CD4-positive, alpha-beta T cell treated with Interferon alpha-2 for 1 hour (primary cell): Measurements from ENCODE around the gene CDH22.

Experiments
- DNase-seq, 2 donors: peaks; one replicate each; pipeline ENCODE4 v3.0.0-alpha.2; 2020 to 2022

Gene CDH22

GRCh38 chr20:46308258-46309157 lies at the start of gene CDH22:
CDH22 (minus strand) TSS chr20:46308498; CDS start chr20:46251294, 57,204 bp downstream.
- peak; percentile 38 to 48 for DNase-seq

GRCh38 chr20:46357030-46357514 lies 48.8 kb upstream of the CDH22 start:
- no peak for DNase-seq

GRCh38 chr20:46356195-46357029 lies 48.1 kb upstream of the CDH22 start:
- DNase-seq: no peak

GRCh38 chr20:46355778-46356177 lies 47.5 kb upstream of the CDH22 start:
- no peak for DNase-seq

GRCh38 chr20:46354920-46355654 lies 46.8 kb upstream of the CDH22 start:
- DNase-seq: no peak

- no peak for DNase-seq
These were observed 45.9 kb upstream of the CDH22 start for GRCh38 chr20:46354207-46354555.

- DNase-seq: no peak
These were observed 45.4 kb upstream of the CDH22 start for GRCh38 chr20:46353500-46354206.

- DNase-seq: no peak
These were observed 44.2 kb upstream of the CDH22 start for GRCh38 chr20:46352370-46352938.

- DNase-seq: no peak
These were observed 43.2 kb upstream of the CDH22 start for GRCh38 chr20:46351357-46352058.

GRCh38 chr20:46350986-46351267 lies 42.6 kb upstream of the CDH22 start:
- no peak for DNase-seq

- no peak for DNase-seq
These were observed 42.1 kb upstream of the CDH22 start for GRCh38 chr20:46350201-46350985.

- no peak for DNase-seq
These were observed 41.4 kb upstream of the CDH22 start for GRCh38 chr20:46349742-46350056.

- peak; percentile 28 to 51 for DNase-seq
These were observed 40.9 kb upstream of the CDH22 start for GRCh38 chr20:46349035-46349741.

GRCh38 chr20:46347841-46348803 lies 39.8 kb upstream of the CDH22 start:
- no peak for DNase-seq

- no peak for DNase-seq
These were observed 38.5 kb upstream of the CDH22 start for GRCh38 chr20:46346770-46347169.

- no peak for DNase-seq
These were observed 36.3 kb upstream of the CDH22 start for GRCh38 chr20:46344488-46345162.

GRCh38 chr20:46343975-46344357 lies 35.7 kb upstream of the CDH22 start:
- DNase-seq: no peak

- DNase-seq: no peak
These were observed 35.2 kb upstream of the CDH22 start for GRCh38 chr20:46343348-46343974.
